Stimulated activated CD4-positive, alpha-beta T cell treated with anti-CD3 and anti-CD28 coated beads, Interleukin-2, amount 100 ng/mL, for 24 hours (primary cell): ENCODE measurements around the gene TDO2.
A peak's percentile ranks its signal among the peaks of the same experiment; 100 is the strongest.
"Not testable (repeated sequence)": the region's sequence is repeated elsewhere in the genome, so short reads cannot be mapped to it uniquely, and the experiment has no call there.

Source experiments
- DNase-seq, 2 donors: peaks; one replicate each; pipeline ENCODE4 v3.0.0-alpha.2; 2020

The TDO2 gene

GRCh38 chr4:155908187-155909139, 5.0 kb downstream of the TDO2 start:
- DNase-seq = no peak

- no peak for DNase-seq
These were observed 6.2 kb downstream of the TDO2 start for GRCh38 chr4:155909615-155910226.

DNA sequence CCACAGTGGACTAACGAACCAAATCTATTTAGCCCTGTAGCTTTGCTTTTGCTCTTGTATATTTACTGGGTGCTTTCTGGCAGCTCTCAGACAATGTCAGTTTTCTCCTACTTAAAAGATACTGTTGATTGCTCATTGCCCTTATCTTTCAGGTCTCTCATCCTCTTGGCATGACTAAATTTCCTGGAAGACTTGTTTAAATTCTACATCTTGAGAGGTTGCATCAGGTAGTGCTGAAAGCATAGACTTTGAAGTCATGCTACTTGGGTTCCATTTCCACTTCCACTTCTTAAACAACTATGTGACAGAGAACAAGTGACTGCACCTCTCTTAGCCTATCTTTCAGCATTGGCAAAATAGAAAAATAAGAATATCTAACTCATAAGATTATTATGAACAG, 8.4 kb downstream of the TDO2 start:
- no peak for DNase-seq

DNA sequence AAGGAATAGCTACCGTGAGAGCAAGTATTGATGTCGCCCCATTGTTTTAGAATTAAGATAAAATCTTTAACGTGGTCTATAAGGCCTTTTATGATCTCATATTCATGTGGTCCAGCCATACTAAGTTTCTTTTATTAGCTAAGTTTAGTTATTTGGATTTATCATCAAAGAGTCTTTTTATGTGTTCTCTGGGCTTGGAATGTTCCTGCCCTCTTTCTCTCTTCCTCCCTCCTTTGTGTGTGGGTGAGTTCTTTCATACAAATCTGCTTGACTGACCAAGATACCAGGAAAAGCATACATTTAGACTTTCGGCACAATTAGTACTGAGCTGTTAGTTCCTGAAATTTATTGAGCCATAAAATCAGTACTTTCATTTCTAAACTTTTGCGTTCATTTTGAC, 11.3 kb downstream of the TDO2 start:
- DNase-seq = no peak

- DNase-seq = no peak
These were observed 18.1 kb downstream of the TDO2 start for GRCh38 chr4:155921597-155921996.

DNA sequence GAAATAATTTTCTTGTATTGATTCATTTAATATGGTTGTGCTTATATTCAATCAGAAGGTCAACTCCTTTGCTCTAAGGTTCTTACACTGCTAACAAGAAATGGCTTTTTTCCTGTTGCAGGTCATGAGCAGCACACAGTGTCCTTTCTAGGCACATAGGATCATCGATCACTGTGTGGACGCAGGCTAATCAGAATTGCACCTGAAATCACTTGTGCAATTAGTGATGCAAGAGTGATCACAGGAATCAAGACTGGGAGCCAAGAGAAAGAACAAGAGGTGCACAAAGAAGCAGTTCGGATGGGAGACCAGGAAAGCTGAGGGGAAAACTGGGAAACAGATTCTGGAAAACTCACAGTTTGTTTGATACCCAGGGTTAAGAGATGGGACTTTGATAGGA, 21.1 kb downstream of the TDO2 start:
- no peak for DNase-seq

DNA sequence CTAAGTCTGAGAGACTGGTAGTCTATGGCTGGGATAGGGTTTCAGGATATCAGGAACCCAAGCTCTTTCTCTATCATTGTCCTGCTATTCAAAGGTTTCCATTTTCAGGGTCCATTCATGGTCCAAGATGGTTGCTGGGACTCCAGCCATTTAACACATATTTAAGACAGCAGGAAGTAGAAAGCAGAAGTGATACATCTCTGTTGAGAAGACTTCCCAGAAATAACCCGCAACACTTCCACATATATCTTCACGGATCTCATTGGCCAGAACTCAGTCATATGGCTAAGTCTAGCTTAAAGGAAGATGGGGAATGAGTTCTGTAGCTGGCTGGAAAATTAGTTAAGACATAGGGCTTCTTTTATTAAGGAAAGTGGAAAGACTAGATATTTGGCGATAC, 26.3 kb downstream of the TDO2 start:
- DNase-seq = no peak

DNA sequence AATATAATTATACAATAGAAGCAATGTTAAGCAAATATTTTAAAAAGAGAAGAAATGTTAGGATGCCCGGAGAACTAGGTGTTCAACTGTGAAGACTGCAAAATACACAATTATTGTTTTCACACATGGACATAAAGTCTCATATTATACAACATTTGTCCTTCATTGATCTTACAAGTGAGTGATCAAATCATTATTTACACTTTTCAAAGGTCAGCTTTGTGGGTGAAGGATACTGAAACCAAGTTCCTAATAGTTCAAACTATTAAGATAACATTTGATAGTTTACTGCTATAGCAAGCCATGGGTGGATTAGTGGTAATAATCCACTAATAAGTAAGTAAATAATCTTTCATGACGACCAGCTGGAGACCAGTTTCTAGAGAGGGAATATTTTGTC, 26.8 kb downstream of the TDO2 start:
- DNase-seq = no peak

- DNase-seq = no peak
These were observed 28.1 kb downstream of the TDO2 start for GRCh38 chr4:155931634-155932033.

- DNase-seq = not testable (repeated sequence)
These were observed 31.1 kb downstream of the TDO2 start for GRCh38 chr4:155934634-155935033.

GRCh38 chr4:155935389-155935986, 32.0 kb downstream of the TDO2 start:
- no peak for DNase-seq

DNA sequence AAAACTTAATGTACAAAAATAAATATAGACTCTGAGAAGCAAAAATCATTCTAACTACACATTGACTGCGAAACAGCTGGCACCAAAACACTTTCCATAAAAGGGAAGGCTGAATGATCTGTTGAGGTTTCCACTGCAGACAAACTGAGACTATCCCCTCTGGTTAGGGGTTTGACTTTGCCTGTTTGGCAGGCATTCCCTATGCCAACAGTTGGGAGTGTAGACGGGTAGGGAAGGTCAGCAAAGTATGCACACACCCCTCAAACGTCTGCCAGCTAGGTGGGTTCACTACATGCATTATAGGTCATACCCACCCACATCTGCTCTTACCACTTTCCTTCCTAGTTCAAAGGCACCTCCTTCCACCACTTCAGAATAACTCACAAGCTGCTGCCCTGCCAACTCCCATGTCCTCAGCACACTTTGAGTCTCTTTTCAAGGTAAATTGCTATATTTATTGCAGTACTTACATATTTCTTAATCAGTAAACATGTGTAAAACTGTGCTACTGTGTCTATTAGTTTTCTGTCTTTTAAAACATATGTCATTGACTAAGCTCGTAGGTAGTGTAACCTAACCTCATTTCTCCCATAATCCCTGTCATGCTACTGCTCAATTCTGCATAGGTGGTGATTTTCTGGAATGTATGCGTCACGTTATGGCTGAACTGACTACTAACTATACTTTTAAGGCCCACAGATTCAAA, 37.7 kb downstream of the TDO2 start:
- no peak for DNase-seq

- DNase-seq = no peak
These were observed 38.3 kb downstream of the TDO2 start for GRCh38 chr4:155941820-155942219.

DNA sequence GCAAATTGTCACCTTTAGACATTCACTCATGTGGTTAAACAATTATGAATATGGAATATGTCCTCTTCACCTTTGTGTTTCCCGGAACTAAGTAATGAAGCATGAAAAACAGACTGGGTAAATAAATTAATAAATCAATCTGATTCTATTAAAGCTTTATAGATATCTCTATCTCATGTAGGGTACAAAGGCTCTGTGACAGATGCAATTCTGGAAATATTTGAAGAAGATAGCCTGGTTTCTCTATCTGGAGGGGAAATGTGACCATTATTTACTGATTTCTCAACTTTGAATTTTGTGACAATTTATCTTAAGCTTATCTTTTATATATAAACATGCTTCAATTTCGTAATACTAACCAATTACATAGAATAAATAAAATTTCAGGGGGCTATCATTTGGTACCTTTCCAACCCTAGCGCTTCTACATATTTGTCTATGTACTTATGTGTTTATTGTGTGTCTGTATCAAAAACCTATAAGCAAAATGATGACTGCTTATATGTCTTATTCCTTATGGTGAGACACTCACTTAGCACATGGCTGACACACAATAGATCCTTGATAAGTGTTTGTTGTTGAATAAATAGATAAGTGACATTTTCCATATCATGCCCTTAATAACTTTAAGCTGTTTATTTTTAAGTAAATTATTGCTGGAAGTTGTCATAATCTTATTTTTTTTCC, 40.3 kb downstream of the TDO2 start:
- no peak for DNase-seq

- no peak for DNase-seq
These were observed 41.0 kb downstream of the TDO2 start for GRCh38 chr4:155944516-155944915.

DNA sequence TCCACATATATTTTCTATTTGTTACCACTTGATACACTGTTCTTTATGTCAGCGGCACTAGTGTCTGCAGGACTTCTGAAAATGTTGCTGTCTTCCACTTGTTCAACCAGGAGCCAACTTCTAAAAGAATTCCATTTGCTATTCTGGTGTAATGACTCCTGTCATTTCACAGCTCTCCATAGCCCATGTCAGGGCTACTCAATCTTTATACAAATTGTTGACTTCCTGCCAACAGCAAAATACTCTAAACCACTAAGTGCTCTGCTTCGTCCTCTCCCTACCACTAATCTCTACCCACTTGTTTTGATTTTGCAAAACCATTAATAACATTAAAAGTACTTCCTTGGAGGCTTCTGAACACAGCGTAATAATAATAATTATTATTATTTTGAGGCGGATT, 43.0 kb downstream of the TDO2 start:
- no peak for DNase-seq

- DNase-seq = no peak
These were observed 45.0 kb downstream of the TDO2 start for GRCh38 chr4:155948541-155948940.

- DNase-seq = no peak
These were observed 47.0 kb downstream of the TDO2 start for GRCh38 chr4:155950461-155950860.

GRCh38 chr4:155952501-155952901, 49.0 kb downstream of the TDO2 start:
- no peak for DNase-seq

GRCh38 chr4:155953151-155954117, 49.9 kb downstream of the TDO2 start, which contains the start of gene CTSO:
Gene CTSO (minus strand): TSS chr4:155953866. CDS start chr4:155953847, 19 bp downstream.
- peak; percentile 71 for DNase-seq

DNA sequence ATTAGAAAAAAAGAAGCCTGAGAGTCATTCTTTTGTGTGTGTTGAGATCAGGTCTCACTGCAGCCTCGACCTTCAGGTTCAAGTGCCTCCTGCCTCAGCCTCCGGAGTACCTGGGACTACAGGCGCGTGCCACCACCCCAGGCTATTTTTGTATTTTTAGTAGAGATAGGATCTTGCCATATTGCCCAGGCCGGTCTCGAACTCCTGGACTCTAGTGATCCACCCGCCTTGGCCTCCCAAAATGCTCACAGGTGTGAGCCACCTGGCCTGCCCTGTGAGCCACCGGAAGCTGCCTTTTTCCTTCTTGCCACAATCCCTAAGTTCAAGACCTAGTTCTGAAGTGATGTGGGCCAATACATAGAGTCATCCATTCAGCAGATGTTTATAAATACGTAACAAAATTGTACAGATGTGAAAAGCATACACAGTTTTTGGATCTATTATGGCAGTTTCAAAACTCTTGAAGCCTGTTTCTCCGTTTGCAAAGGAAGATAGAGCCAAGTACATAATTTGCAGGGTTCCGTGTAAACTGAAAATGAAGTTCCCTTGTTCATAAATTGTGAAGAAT, 50.7 kb downstream of the TDO2 start:
- peak; percentile 2 to 18 for DNase-seq
